ENCODE results near the gene ADH1A. TPM values are rescaled to one million over a fixed set of nuclear protein-coding genes. Genes with fewer than 3 reads are reported as not detected.

The ADH1A gene
- total and polyA plus RNA-seq, 2 of the 13 experiments (the other 11 are each of a cell fraction or from before 2014, with no cell fraction given): 0.13 TPM; not detected in 1

- Histone ChIP-seq H3K9ac (ENCODE audit: insufficient read depth, low read depth, low read length) (no peak overlapping the region), H3K4me3 (replicated peaks in 1 of 3; ENCODE audit: insufficient read depth in 1 of 3, low read depth in 2 of 3, low read length in 3 of 3) (no peak overlapping the region), H4K20me1 (ENCODE audit: insufficient read depth, low read length) (no peaks in the 10 kb centered on the region), H2AFZ (ENCODE audit: low read length) (no peak overlapping the region), H3K4me1 (ENCODE audit: insufficient read depth, low read length) (peaks cover 6% of the 10 kb centered on the region; the same call in 1 of the 2 replicates), H3K27ac (ENCODE audit: extremely low read length, insufficient read depth, low read length) (no peak overlapping the region), H3K9me3 (ENCODE audit: low read length) (no peaks in the 10 kb centered on the region), H3K4me2 (ENCODE audit: low read depth, low read length) (no peak overlapping the region), H3K36me3 (replicated peaks in 1 of 2; ENCODE audit: control insufficient read depth in 1 of 2, insufficient read depth in 2 of 2, low read length in 2 of 2) (no peaks in the 10 kb centered on the region), H3K27me3 (ENCODE audit: control insufficient read depth in 1 of 2, insufficient read depth in 2 of 2, low read length in 2 of 2) (no peaks in the 10 kb centered on the region), H3K79me2 (ENCODE audit: insufficient read depth, low read length) (no peaks in the 10 kb centered on the region)
- BruUV-seq (replicated peaks): no TSS peak
- no peak for TF ChIP-seq HMG20A (CRISPR knock-in tag; IDR thresholded peaks at IDR 0.05; ENCODE audit: borderline replicate concordance)
- TF ChIP-seq ZFP91 (CRISPR knock-in tag; IDR thresholded peaks at IDR 0.05; ENCODE audit: borderline replicate concordance): no peak
- no peak for TF ChIP-seq ZNF354B (CRISPR knock-in tag; IDR thresholded peaks at IDR 0.05)
- TF ChIP-seq KAT7 (CRISPR knock-in tag; IDR thresholded peaks at IDR 0.05; ENCODE audit: borderline replicate concordance): no peak
- no peak for TF ChIP-seq ZNF33B (CRISPR knock-in tag; IDR thresholded peaks at IDR 0.05)
- TF ChIP-seq E2F1 (CRISPR knock-in tag; IDR thresholded peaks at IDR 0.05): no peak
- no peak for TF ChIP-seq ZNF746 (CRISPR knock-in tag; IDR thresholded peaks at IDR 0.05)
- TF ChIP-seq FOXP1 (IDR thresholded peaks at IDR 0.05): no peak
- TF ChIP-seq FOXP1 (CRISPR knock-in tag; IDR thresholded peaks at IDR 0.05): no peak
- no peak for TF ChIP-seq TOE1 (CRISPR knock-in tag; IDR thresholded peaks at IDR 0.05)
- TF ChIP-seq MEIS2 (CRISPR knock-in tag; IDR thresholded peaks at IDR 0.05): no peak
- no peak for TF ChIP-seq YEATS4 (CRISPR knock-in tag; IDR thresholded peaks at IDR 0.05; ENCODE audit: borderline replicate concordance)
- TF ChIP-seq ZNF138 (CRISPR knock-in tag; IDR thresholded peaks at IDR 0.05; ENCODE audit: low read depth): no peak
- TF ChIP-seq TMF1 (CRISPR knock-in tag; IDR thresholded peaks at IDR 0.05; ENCODE audit: low read depth): no peak
- no peak for TF ChIP-seq ZNF878 (CRISPR knock-in tag; IDR thresholded peaks at IDR 0.05)
- TF ChIP-seq SKIL (CRISPR knock-in tag; IDR thresholded peaks at IDR 0.05; ENCODE audit: borderline replicate concordance): no peak
- no peak for TF ChIP-seq ZNF879 (CRISPR knock-in tag; IDR thresholded peaks at IDR 0.05)
- no peak for TF ChIP-seq ZNF737 (CRISPR knock-in tag; IDR thresholded peaks at IDR 0.05; ENCODE audit: borderline replicate concordance)
- in situ Hi-C loops (cut with HindIII; ENCODE audit: extremely low pct_ligation_motif_present, low pct_unique_long_range_greater_than_20kb) (no loop called here), intact Hi-C loops (cut with micrococcal nuclease; ENCODE audit: unreplicated experiment) (no loop called here)
- 50% methylated on average over 1 of the region's 1 CpG for WGBS (ENCODE audit: low lambda C conversion rate)
- no peak for FAIRE-seq
- no peak for ATAC-seq
- ChIA-PET CTCF (ENCODE audit: low intra/inter-chr PET ratio, low total read pairs) (no interaction called here), POLR2A (no interaction called here)
- DNase-seq (ENCODE audit: low spot score): no peak
Measured at GRCh38 chr4:99235955-99236354, 54.8 kb downstream of the ADH1A start.

Data from HepG2 (cell line).